OCI-LY1 (cell line): ENCODE results near the gene SIGLEC15.

Source experiments
- H2AFZ ChIP-seq: fragments of 200-600 bp; sonication (generic), shearing (Covaris generic); 2 replicates; pipeline ENCODE4 v1.6.0; 2014; ENCODE audit warnings: antibody characterized with exemption, mild to moderate bottlenecking, low read length
- H3F3A ChIP-seq: fragments of 200-600 bp; sonication (generic), shearing (Covaris generic); 2 replicates; pipeline ENCODE4 v1.6.0; 2014; ENCODE audit warnings: mild to moderate bottlenecking, antibody characterized with exemption, low read length, moderate library complexity; ENCODE audit not compliant: insufficient read depth
- H3K27ac ChIP-seq: fragments of 200-600 bp; sonication (generic); 2 replicates; pipeline ENCODE4 v1.5.1; 2014; ENCODE audit warnings: low read length, mixed run types, mild to moderate bottlenecking, low read depth; ENCODE audit not compliant: poor library complexity, severe bottlenecking
- H3K27me3 ChIP-seq: fragments of 200-600 bp; sonication (generic); 2 replicates; pipeline ENCODE4 v1.6.0; 2014; ENCODE audit warnings: antibody characterized with exemption, mild to moderate bottlenecking, low read length, moderate library complexity; ENCODE audit not compliant: insufficient read depth
- H3K36me3 ChIP-seq: fragments of 200-600 bp; sonication (generic); 2 replicates; pipeline ENCODE4 v1.6.1; 2014; ENCODE audit warnings: mild to moderate bottlenecking, antibody characterized with exemption, low read length, moderate library complexity, mixed read lengths; ENCODE audit not compliant: insufficient read depth
- H3K4me1 ChIP-seq: fragments of 200-600 bp; sonication (generic); 2 replicates; pipeline ENCODE4 v1.5.1; 2014; ENCODE audit warnings: mild to moderate bottlenecking, low read length, moderate library complexity; ENCODE audit not compliant: insufficient read depth, severe bottlenecking
- H3K4me2 ChIP-seq: fragments of 200-600 bp; sonication (generic), shearing (Covaris generic); 2 replicates; pipeline ENCODE4 v1.6.1; 2014; ENCODE audit warnings: low read length
- H3K4me3 ChIP-seq: fragments of 200-600 bp; sonication (generic); 2 replicates; pipeline ENCODE4 v1.5.1; 2014; ENCODE audit warnings: low read length, low read depth, mild to moderate bottlenecking, mixed read lengths; ENCODE audit not compliant: poor library complexity, severe bottlenecking
- H3K79me2 ChIP-seq: fragments of 200-600 bp; shearing (Covaris generic); 2 replicates; pipeline ENCODE4 v1.6.1; 2016; ENCODE audit warnings: mixed run types, low read length, mixed read lengths; ENCODE audit not compliant: insufficient read depth
- H3K9ac ChIP-seq: fragments of 200-600 bp; sonication (generic), shearing (Covaris generic); 2 replicates; pipeline ENCODE4 v1.6.1; 2014; ENCODE audit warnings: mild to moderate bottlenecking, low read length, mixed read lengths
- H3K9me2 ChIP-seq: fragments of 200-600 bp; sonication (generic), shearing (Covaris generic); 2 replicates; pipeline ENCODE4 v1.6.1; 2014; ENCODE audit warnings: low read depth, mild to moderate bottlenecking, low read length, mixed read lengths
- H3K9me3 ChIP-seq: fragments of 200-600 bp; shearing (Covaris generic); 2 replicates; pipeline ENCODE4 v1.6.1; 2014; ENCODE audit warnings: low read length, mixed read lengths
- H4K20me1 ChIP-seq: fragments of 200-600 bp; sonication (generic), shearing (Covaris generic); 2 replicates; pipeline ENCODE4 v1.6.0; 2016; ENCODE audit warnings: mild to moderate bottlenecking, low read length; ENCODE audit not compliant: insufficient read depth
- CTCF ChIP-seq: fragments of 200-600 bp; sonication (generic), shearing (Covaris generic); IDR thresholded peaks from 2 replicates; pipeline ENCODE4 v1.5.1; 2017; ENCODE audit warnings: mild to moderate bottlenecking, antibody characterized with exemption, low read length, moderate library complexity, mixed read lengths
- EZH2 ChIP-seq: fragments of 200-600 bp; sonication (generic), shearing (Covaris generic); IDR thresholded peaks from 2 replicates; pipeline ENCODE4 v1.8.0; 2017; ENCODE audit warnings: borderline replicate concordance, mixed run types, mild to moderate bottlenecking, antibody characterized with exemption, low read length, moderate library complexity, mixed read lengths

The SIGLEC15 gene

DNA sequence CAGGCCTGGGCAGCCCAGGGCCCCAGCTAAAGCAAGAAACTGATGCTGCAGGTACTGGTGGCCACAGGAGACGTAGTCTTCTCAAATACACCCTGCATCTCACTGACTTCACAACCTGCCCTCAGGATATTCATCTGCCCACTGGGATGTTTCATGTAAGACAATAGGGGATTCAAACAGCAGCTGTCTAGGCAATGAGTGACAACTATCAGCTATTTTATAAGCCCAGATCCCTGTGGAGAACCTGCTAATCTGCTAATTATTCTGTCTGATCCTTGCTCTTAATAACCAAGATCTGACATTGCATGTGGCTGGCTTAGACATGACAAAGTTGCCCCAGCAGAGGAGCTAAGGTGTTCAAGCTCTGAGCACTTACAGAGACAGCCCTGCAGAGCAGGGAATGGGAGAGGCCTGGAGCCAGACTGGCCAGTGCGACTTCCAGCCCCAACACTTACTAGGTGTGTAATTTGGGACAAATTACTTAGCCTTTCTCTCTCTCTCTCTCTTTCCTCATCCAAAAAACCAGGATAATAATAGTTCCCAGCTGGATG lies 28.6 kb downstream of the SIGLEC15 start:
- Histone ChIP-seq H3K4me2 (no peak overlapping the region), H3K79me2 (no peaks in the 10 kb centered on the region), H4K20me1 (no peaks in the 10 kb centered on the region), H3K27me3 (no peaks in the 10 kb centered on the region), H3K27ac (no peak overlapping the region), H3K9me3 (no peaks in the 10 kb centered on the region), H3K9ac (no peak overlapping the region), H3K9me2 (no peaks in the 10 kb centered on the region), H3F3A (no peaks in the 10 kb centered on the region), H3K4me1 (no peaks in the 10 kb centered on the region), H2AFZ (no peak overlapping the region), H3K36me3 (peaks cover 65% of the 10 kb centered on the region), H3K4me3 (no peak overlapping the region)
- TF ChIP-seq CTCF (no peak), EZH2 (no peak)

GRCh38 chr18:45856531-45856930 lies 31.1 kb downstream of the SIGLEC15 start:
- Histone ChIP-seq H3K4me1 (no peaks in the 10 kb centered on the region), H4K20me1 (no peaks in the 10 kb centered on the region), H3K79me2 (no peaks in the 10 kb centered on the region), H3F3A (no peaks in the 10 kb centered on the region), H3K9me2 (no peaks in the 10 kb centered on the region), H3K9ac (no peak overlapping the region), H3K4me3 (no peak overlapping the region), H3K27me3 (no peaks in the 10 kb centered on the region), H3K36me3 (peaks cover 72% of the 10 kb centered on the region), H3K4me2 (no peak overlapping the region), H3K9me3 (no peaks in the 10 kb centered on the region), H2AFZ (no peak overlapping the region), H3K27ac (no peak overlapping the region)
- TF ChIP-seq CTCF (no peak), EZH2 (no peak)

DNA sequence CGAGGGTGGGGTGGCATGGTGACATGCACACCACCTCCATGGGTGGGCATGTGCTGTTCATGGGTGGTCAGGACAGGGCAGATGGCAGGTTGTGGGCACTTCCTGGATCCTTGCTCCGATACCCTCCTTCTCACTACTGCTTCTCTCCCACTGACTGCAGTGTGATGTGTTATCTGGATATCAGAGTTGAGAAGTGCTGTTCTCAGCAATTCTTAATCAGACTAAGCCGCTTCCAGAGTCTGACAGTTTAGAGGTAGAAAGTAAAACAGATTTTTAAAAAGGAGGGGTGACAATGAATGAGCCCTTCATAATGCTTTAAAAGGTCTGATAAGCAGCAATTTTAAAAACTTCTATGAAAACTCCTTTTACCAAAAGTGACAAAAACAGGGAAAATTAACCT lies 33.9 kb downstream of the SIGLEC15 start:
- Histone ChIP-seq H3K4me2 (no peak overlapping the region), H3F3A (no peaks in the 10 kb centered on the region), H3K27ac (no peak overlapping the region), H3K4me1 (no peaks in the 10 kb centered on the region), H4K20me1 (no peaks in the 10 kb centered on the region), H3K27me3 (no peaks in the 10 kb centered on the region), H3K79me2 (no peaks in the 10 kb centered on the region), H3K4me3 (no peak overlapping the region), H3K9me3 (no peaks in the 10 kb centered on the region), H2AFZ (no peak overlapping the region), H3K9me2 (no peaks in the 10 kb centered on the region), H3K36me3 (peaks cover 68% of the 10 kb centered on the region), H3K9ac (no peak overlapping the region)
- TF ChIP-seq CTCF = no peak
- no peak for TF ChIP-seq EZH2
